Forelimb muscle (tissue), 1 donor: ENCODE data around the gene WTIP. TPM values are rescaled to one million over a fixed set of nuclear protein-coding genes. Genes with fewer than 3 reads are reported as not detected.

ENCODE experiments used
- polyA plus RNA-seq: library from polyadenylated mRNA; unstranded; fragments of 120-200 nt; gene quantifications from one replicate; pipeline ENCODE4 v1.2.1, GENCODE V29; 2013; ENCODE audit not compliant: insufficient read length

The WTIP gene
- polyA plus RNA-seq, 1 donor, result 18.7 TPM

Other genes starting within 250 kb of the WTIP start
- gene GARRE1, start 227.2 kb upstream of the WTIP start, polyA plus RNA-seq, result 21.7 TPM
- 162 TPM for gene GPI, start 116.6 kb upstream of the WTIP start, polyA plus RNA-seq
- gene PDCD2L, start 77.4 kb upstream of the WTIP start, polyA plus RNA-seq, result 15.7 TPM
- 87.1 TPM for gene UBA2, start 53.4 kb upstream of the WTIP start, polyA plus RNA-seq
- 0.29 TPM for gene SCGB2B2, start 195.4 kb downstream of the WTIP start, polyA plus RNA-seq
- gene ZNF302, start 195.9 kb downstream of the WTIP start, polyA plus RNA-seq, result 58.9 TPM